Activated effector memory CD4-positive, alpha-beta T cell treated with anti-CD3 and anti-CD28 coated beads, Interleukin-2, amount 50 U/mL, for 16 hours (primary cell): ENCODE results near the gene DET1.
"Not testable (repeated sequence)": the region's sequence is repeated elsewhere in the genome, so short reads cannot be mapped to it uniquely, and the experiment has no call there.

Experiments
- DNase-seq: peaks from one replicate; pipeline ENCODE4 v3.0.0-alpha.2; 2020

DET1 gene

GRCh38 chr15:88491158-88491557 is 55.3 kb downstream of the DET1 start:
- no peak for DNase-seq

GRCh38 chr15:88490036-88490435 is 56.4 kb downstream of the DET1 start:
- no peak for DNase-seq

- DNase-seq: no peak
Observed at GRCh38 chr15:88489321-88489720, 57.2 kb downstream of the DET1 start.

- no peak for DNase-seq
Observed at GRCh38 chr15:88487796-88488523, 58.5 kb downstream of the DET1 start.

GRCh38 chr15:88487178-88487795 is 59.2 kb downstream of the DET1 start:
- no peak for DNase-seq

GRCh38 chr15:88484682-88485331 is 61.7 kb downstream of the DET1 start:
- DNase-seq: no peak

GRCh38 chr15:88482263-88482662 is 64.2 kb downstream of the DET1 start:
- DNase-seq: no peak

- no peak for DNase-seq
Observed at GRCh38 chr15:88480981-88481380, 65.5 kb downstream of the DET1 start.

GRCh38 chr15:88479169-88479568 is 67.3 kb downstream of the DET1 start:
- no peak for DNase-seq

GRCh38 chr15:88477904-88478303 is 68.6 kb downstream of the DET1 start:
- no peak for DNase-seq

- no peak for DNase-seq
Observed at GRCh38 chr15:88477126-88477525, 69.4 kb downstream of the DET1 start.

GRCh38 chr15:88476635-88477060 is 69.8 kb downstream of the DET1 start:
- no peak for DNase-seq

GRCh38 chr15:88473661-88474293 is 72.7 kb downstream of the DET1 start:
- DNase-seq: not testable (repeated sequence)

GRCh38 chr15:88472225-88472624 is 74.3 kb downstream of the DET1 start:
- no peak for DNase-seq

GRCh38 chr15:88470625-88471372 is 75.7 kb downstream of the DET1 start:
- no peak for DNase-seq

- no peak for DNase-seq
Observed at GRCh38 chr15:88469321-88469720, 77.2 kb downstream of the DET1 start.

GRCh38 chr15:88468721-88469120 is 77.8 kb downstream of the DET1 start:
- DNase-seq: not testable (repeated sequence)

- DNase-seq: no peak
Observed at GRCh38 chr15:88467935-88468528, 78.4 kb downstream of the DET1 start.

GRCh38 chr15:88467073-88467934 is 79.2 kb downstream of the DET1 start, which contains the start of the genes MRPL46 and MRPS11:
Gene MRPL46, minus strand, starts transcription at chr15:88467388. Its CDS starts 11 bp downstream, at chr15:88467377.
Gene MRPS11, plus strand, starts transcription at chr15:88467708. Its CDS starts 10 bp downstream, at chr15:88467718.
- peak; percentile 97 for DNase-seq

GRCh38 chr15:88465633-88466224 is 80.8 kb downstream of the DET1 start:
- no peak for DNase-seq
